GM23338 (cell line): ENCODE results near the gene CFAP92.

ENCODE experiments used
- CREB1 ChIP-seq: fragments of 250-450 bp; sonication (Bioruptor Pico); IDR thresholded peaks from 2 replicates; pipeline ENCODE4 v1.5.0; 2020; ENCODE audit warnings: low read depth, mild to moderate bottlenecking, moderate library complexity
- EZH2 ChIP-seq: fragments of 200-600 bp; sonication (generic); IDR thresholded peaks from one replicate; pipeline ENCODE4 v1.8.0; 2017; ENCODE audit warnings: antibody characterized with exemption, mild to moderate bottlenecking, low read depth; ENCODE audit not compliant: unreplicated experiment
- POLR2AphosphoS5 ChIP-seq: IDR thresholded peaks from 2 replicates; pipeline ENCODE4 v1.6.1; 2016; ENCODE audit warnings: antibody characterized with exemption, low read depth
- TF ChIP-seq, protein P1 (sequence below), 2 experiments: fragments of 200-600 bp in 1 of 2; sonication (generic) in 1 of 2; conservative IDR thresholded peaks; 2 replicates each; pipeline versions ENCODE4 v1.5.1 to v1.6.1; 2016 to 2017; ENCODE audit warnings: antibody characterized with exemption in 2 of 2, low read depth in 2 of 2, mild to moderate bottlenecking in 2 of 2, moderate library complexity in 1 of 2

- no peak for TF ChIP-seq EZH2
- TF ChIP-seq CREB1 = no peak
- no peak for TF ChIP-seq POLR2AphosphoS5
- TF ChIP-seq, protein P1, sequence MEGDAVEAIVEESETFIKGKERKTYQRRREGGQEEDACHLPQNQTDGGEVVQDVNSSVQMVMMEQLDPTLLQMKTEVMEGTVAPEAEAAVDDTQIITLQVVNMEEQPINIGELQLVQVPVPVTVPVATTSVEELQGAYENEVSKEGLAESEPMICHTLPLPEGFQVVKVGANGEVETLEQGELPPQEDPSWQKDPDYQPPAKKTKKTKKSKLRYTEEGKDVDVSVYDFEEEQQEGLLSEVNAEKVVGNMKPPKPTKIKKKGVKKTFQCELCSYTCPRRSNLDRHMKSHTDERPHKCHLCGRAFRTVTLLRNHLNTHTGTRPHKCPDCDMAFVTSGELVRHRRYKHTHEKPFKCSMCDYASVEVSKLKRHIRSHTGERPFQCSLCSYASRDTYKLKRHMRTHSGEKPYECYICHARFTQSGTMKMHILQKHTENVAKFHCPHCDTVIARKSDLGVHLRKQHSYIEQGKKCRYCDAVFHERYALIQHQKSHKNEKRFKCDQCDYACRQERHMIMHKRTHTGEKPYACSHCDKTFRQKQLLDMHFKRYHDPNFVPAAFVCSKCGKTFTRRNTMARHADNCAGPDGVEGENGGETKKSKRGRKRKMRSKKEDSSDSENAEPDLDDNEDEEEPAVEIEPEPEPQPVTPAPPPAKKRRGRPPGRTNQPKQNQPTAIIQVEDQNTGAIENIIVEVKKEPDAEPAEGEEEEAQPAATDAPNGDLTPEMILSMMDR (conservative IDR thresholded peaks at IDR 0.05; ENCODE audit: low read depth in 2 of 2) = no peak
These were observed 48.6 kb downstream of the CFAP92 start for GRCh38 chr3:128945041-128945877.
